Fibroblast of villous mesenchyme (primary cell): ENCODE measurements around the gene KCNIP4. TPM values are rescaled to one million over a fixed set of nuclear protein-coding genes. Genes with fewer than 3 reads are reported as not detected.

ENCODE experiments used
- DNase-seq: peaks from one replicate; pipeline ENCODE4 v3.0.0-alpha.2; 2010; ENCODE audit warnings: low read depth
- H3K4me3 ChIP-seq: 2 replicates; pipeline ENCODE4 v1.5.1; 2011; ENCODE audit warnings: low read depth, mild to moderate bottlenecking, low read length
- total RNA-seq: library from RNA; depleted of rRNA; stranded (reverse); fragments of >200 nt; gene quantifications from 2 replicates; pipeline ENCODE4 v1.2.3, GENCODE V29; 2012
- TF ChIP-seq, protein P1 (sequence below): IDR thresholded peaks from 2 replicates; pipeline ENCODE4 v1.5.1; 2012; ENCODE audit warnings: low read depth, mild to moderate bottlenecking, low read length; ENCODE audit not compliant: insufficient read depth

Gene KCNIP4
- total RNA-seq, 1 donor = under 0.01 TPM

DNA sequence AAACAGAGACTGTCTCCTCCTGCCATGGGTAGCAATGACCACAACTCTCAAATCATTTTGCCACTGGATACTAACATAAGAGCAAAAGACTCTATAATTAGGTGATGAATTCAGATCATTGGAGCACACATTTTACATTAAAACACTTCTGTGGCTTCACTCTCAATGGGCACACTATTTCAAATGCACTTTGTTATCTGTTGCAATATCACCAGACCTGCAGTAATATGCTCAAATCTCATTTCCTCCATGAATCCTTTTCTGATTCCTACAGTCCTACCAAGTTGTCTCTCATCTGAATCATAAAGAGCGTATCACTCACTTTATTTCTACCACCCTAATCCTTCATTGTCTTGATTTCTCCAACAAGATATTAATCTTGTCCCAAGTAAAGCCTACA lies 302.8 kb downstream of the KCNIP4 start:
- no peak for DNase-seq
- no peak overlapping the region for H3K4me3 ChIP-seq
- TF ChIP-seq, protein P1, sequence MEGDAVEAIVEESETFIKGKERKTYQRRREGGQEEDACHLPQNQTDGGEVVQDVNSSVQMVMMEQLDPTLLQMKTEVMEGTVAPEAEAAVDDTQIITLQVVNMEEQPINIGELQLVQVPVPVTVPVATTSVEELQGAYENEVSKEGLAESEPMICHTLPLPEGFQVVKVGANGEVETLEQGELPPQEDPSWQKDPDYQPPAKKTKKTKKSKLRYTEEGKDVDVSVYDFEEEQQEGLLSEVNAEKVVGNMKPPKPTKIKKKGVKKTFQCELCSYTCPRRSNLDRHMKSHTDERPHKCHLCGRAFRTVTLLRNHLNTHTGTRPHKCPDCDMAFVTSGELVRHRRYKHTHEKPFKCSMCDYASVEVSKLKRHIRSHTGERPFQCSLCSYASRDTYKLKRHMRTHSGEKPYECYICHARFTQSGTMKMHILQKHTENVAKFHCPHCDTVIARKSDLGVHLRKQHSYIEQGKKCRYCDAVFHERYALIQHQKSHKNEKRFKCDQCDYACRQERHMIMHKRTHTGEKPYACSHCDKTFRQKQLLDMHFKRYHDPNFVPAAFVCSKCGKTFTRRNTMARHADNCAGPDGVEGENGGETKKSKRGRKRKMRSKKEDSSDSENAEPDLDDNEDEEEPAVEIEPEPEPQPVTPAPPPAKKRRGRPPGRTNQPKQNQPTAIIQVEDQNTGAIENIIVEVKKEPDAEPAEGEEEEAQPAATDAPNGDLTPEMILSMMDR = no peak

DNA sequence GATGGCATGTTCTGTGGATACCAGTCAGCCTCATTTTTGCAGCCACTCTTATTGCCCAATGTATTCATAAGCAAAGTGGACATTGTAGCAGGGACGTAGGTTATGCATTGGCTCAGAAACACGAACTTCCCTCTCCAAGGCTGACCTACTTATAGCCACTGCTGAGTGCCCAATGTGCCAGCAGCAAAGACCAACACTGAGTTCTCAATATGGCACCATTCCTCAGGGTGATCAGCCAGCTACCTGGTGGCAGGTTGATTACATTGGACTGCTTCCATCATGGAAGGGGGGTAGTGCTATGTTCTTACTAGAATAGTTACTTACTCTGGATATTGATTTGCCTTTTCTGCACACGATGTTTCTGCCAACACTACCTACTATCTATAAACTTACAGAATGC lies 306.9 kb downstream of the KCNIP4 start:
- no peak for DNase-seq

DNA sequence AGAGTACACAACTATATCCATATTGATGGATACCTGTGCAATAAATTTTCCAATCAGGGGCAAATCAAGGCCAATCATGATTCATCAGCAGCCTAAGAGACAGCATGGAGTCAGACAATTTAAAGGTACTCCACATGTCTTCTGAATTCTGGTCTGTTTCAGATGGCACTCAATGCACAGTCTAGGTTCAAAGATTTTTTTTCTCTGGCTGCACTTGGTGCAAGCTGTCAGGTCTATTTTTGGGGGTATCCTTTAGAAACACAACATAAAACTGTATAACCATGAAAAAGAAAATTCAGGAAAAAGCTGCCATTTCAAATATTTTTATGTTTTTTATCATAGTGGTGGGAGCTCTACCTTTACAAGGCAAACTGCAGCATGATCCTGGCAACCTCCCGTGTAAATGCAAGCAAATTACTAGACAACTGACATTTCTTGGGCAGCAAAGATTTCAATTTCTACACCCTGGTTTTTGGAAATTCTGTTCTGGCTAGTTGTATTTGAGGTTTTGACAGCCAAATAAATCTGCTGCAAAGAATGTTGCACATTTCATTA lies 310.3 kb downstream of the KCNIP4 start:
- no peak overlapping the region for H3K4me3 ChIP-seq
- no peak for DNase-seq
- TF ChIP-seq, protein P1 = no peak

More for the DNA sequence above, 306.9 kb downstream of the KCNIP4 start:
- TF ChIP-seq, protein P1 = no peak
- H3K4me3 ChIP-seq = no peak overlapping the region

DNA sequence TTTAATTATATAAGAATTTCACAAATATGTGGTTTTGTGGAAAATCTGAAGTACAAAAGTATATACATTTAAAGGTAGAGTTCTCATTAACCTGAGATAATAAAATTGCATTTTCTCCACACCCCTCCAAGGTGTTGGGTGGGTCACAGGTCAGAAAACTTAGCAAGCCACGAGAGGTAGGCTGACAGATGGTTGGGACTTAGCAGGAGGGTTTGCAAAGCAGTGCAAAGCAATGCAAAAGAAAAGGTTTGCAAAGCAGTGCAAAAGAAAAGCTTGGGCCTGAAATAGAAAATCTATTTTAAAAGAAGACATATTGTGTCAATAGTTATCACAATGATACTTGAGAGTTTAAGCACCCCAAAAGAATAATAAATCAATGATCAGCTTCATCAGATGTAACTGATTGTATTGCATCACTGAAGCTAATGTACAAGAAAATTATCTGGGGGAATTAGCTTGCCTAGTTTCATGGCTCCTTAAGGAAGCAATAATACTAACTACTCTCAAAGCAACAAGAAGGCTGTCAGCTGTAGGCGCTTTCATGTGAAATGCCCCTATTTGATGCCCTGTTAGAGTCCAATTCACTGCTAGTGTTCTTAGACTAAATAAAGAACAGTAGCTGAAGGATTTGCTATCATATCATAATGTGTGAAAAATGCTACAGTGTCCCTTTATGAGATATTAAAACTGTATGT lies 319.5 kb downstream of the KCNIP4 start:
- TF ChIP-seq, protein P1 = no peak
- no peak for DNase-seq
- no peak overlapping the region for H3K4me3 ChIP-seq

DNA sequence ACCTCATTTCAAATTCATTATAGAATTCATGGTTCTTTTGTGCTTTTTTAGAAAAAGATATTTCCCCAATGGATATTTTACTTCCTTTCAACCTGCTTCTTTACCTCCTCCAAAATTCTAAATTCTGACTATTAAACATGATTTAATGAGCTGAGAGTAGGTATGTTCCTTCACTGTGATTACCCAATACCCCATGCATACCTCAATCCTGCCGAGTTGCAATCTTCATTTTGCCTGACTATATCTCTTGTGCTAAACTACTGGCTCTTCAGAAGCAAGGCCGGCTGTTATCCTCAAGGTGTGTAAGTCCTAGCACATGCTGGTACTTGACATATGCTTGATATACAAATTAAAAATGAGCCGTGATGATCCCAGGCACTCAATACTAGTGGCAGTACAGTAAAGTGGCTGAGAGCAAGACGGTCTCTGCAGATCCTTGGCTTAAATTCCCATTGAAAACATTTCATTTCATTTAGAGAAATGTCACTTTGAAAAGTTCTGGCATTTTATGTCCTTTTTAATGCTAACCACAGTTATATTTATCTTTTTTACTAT lies 320.4 kb downstream of the KCNIP4 start:
- no peak overlapping the region for H3K4me3 ChIP-seq
- TF ChIP-seq, protein P1 = no peak
- no peak for DNase-seq

DNA sequence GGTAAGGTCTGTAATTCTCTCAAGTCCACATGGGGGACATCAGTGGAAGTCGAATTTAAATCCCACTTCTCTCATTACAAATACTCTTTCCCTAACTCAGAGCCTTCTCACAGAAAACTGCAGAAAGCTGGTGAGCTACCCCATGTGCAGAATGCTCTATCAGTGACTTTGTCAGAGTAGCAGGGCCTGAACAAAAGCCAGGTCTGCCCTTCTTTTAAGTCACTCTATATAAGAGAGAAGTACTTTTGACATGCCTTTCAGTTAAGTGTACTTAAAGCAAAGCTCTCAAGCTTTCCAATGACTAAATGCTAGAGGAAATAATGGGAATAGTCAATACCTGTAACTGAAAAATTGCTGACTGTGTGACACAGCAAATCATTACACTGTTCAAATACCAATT lies 323.1 kb downstream of the KCNIP4 start:
- DNase-seq = no peak
- H3K4me3 ChIP-seq = no peak overlapping the region
- TF ChIP-seq, protein P1 = no peak
